Fibroblast of lung (primary cell): ENCODE data around the gene TRANK1.

Experiments
- EZH2 ChIP-seq: IDR thresholded peaks from 2 replicates; pipeline ENCODE4 v1.5.1; 2012; ENCODE audit warnings: low read length, control low read depth, mild to moderate bottlenecking; ENCODE audit errors: missing control alignments
- TF ChIP-seq, protein P1 (sequence below), 2 donors: IDR thresholded peaks in 1 of 2; conservative IDR thresholded peaks in 1 of 2; 1 replicate in 1 of 2; 2 replicates in 1 of 2; pipeline ENCODE4 v1.5.1; 2011 to 2012; ENCODE audit warnings: low read length in 2 of 2, control low read depth in 1 of 2, inconsistent platforms in 1 of 2, low read depth in 1 of 2, mild to moderate bottlenecking in 1 of 2

GRCh38 chr3:36933540-36934296, 11.1 kb downstream of the TRANK1 start:
- TF ChIP-seq, protein P1, sequence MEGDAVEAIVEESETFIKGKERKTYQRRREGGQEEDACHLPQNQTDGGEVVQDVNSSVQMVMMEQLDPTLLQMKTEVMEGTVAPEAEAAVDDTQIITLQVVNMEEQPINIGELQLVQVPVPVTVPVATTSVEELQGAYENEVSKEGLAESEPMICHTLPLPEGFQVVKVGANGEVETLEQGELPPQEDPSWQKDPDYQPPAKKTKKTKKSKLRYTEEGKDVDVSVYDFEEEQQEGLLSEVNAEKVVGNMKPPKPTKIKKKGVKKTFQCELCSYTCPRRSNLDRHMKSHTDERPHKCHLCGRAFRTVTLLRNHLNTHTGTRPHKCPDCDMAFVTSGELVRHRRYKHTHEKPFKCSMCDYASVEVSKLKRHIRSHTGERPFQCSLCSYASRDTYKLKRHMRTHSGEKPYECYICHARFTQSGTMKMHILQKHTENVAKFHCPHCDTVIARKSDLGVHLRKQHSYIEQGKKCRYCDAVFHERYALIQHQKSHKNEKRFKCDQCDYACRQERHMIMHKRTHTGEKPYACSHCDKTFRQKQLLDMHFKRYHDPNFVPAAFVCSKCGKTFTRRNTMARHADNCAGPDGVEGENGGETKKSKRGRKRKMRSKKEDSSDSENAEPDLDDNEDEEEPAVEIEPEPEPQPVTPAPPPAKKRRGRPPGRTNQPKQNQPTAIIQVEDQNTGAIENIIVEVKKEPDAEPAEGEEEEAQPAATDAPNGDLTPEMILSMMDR (conservative IDR thresholded peaks at IDR 0.05 in 1 of 2, IDR thresholded peaks at IDR 0.05 in 1 of 2; ENCODE audit: low read depth in 1 of 2, low read length in 2 of 2), result no peak
- TF ChIP-seq EZH2, result no peak
